ENCODE results near the gene LOC101059915.

The LOC101059915 gene

GRCh38 chrX:71657267-71657666 is 10.1 kb upstream of the LOC101059915 start:
- peaks cover 44% of the 10 kb centered on the region for H3K27me3 Mint-ChIP-seq (ENCODE audit: insufficient read depth, unreplicated experiment)
- no peak overlapping the region for H3K27ac Mint-ChIP-seq (ENCODE audit: low read depth, unreplicated experiment)
- CTCF ChIA-PET, result no interaction called here
- H3K4me3 Mint-ChIP-seq (ENCODE audit: unreplicated experiment), result no peak overlapping the region
- BruUV-seq (replicated peaks), result no TSS peak
- H3K4me1 Mint-ChIP-seq (ENCODE audit: insufficient read depth, unreplicated experiment), result no peaks in the 10 kb centered on the region
- POLR2A ChIA-PET, result no interaction called here
- peaks cover 9% of the 10 kb centered on the region for H3K9me3 Mint-ChIP-seq (ENCODE audit: unreplicated experiment)
- intact Hi-C loops (cut with micrococcal nuclease), result no loop called here
- no peak for TF ChIP-seq CTCF (IDR thresholded peaks at IDR 0.05; ENCODE audit: unreplicated experiment)
- H3K36me3 Mint-ChIP-seq (ENCODE audit: insufficient read depth, unreplicated experiment), result no peaks in the 10 kb centered on the region
- no peak for DNase-seq (ENCODE audit: unreplicated experiment)

GRCh38 chrX:71659342-71659741 is 8.0 kb upstream of the LOC101059915 start:
- peaks cover 9% of the 10 kb centered on the region for H3K9me3 Mint-ChIP-seq (ENCODE audit: unreplicated experiment)

GRCh38 chrX:71659959-71660358 is 7.4 kb upstream of the LOC101059915 start:
- H3K4me1 Mint-ChIP-seq (ENCODE audit: insufficient read depth, unreplicated experiment), result no peaks in the 10 kb centered on the region
- H3K36me3 Mint-ChIP-seq (ENCODE audit: insufficient read depth, unreplicated experiment), result no peaks in the 10 kb centered on the region
- ChIA-PET POLR2A (no interaction called here), CTCF (no interaction called here)
- DNase-seq (ENCODE audit: unreplicated experiment), result no peak
- intact Hi-C loops (cut with micrococcal nuclease), result no loop called here
- no peak for TF ChIP-seq CTCF (IDR thresholded peaks at IDR 0.05; ENCODE audit: unreplicated experiment)
- H3K27me3 Mint-ChIP-seq (ENCODE audit: insufficient read depth, unreplicated experiment), result peaks cover 52% of the 10 kb centered on the region
- no peak overlapping the region for H3K27ac Mint-ChIP-seq (ENCODE audit: low read depth, unreplicated experiment)
- no TSS peak for BruUV-seq (replicated peaks)
- H3K9me3 Mint-ChIP-seq (ENCODE audit: unreplicated experiment), result peaks cover 9% of the 10 kb centered on the region
- no peak overlapping the region for H3K4me3 Mint-ChIP-seq (ENCODE audit: unreplicated experiment)

More at GRCh38 chrX:71659342-71659741, 8.0 kb upstream of the LOC101059915 start:
- Mint-ChIP-seq H3K4me1 (ENCODE audit: insufficient read depth, unreplicated experiment) (no peaks in the 10 kb centered on the region), H3K27ac (ENCODE audit: low read depth, unreplicated experiment) (no peak overlapping the region), H3K4me3 (ENCODE audit: unreplicated experiment) (no peak overlapping the region), H3K27me3 (ENCODE audit: insufficient read depth, unreplicated experiment) (peaks cover 52% of the 10 kb centered on the region), H3K36me3 (ENCODE audit: insufficient read depth, unreplicated experiment) (no peaks in the 10 kb centered on the region)
- intact Hi-C loops (cut with micrococcal nuclease), result no loop called here
- POLR2A ChIA-PET, result no interaction called here
- CTCF ChIA-PET, result no interaction called here
- no peak for TF ChIP-seq CTCF (IDR thresholded peaks at IDR 0.05; ENCODE audit: unreplicated experiment)
- DNase-seq (ENCODE audit: unreplicated experiment), result no peak
- no TSS peak for BruUV-seq (replicated peaks)

GRCh38 chrX:71660562-71661416 is 6.6 kb upstream of the LOC101059915 start:
- TF ChIP-seq CTCF (IDR thresholded peaks at IDR 0.05; ENCODE audit: unreplicated experiment), result no peak
- Mint-ChIP-seq H3K27ac (ENCODE audit: low read depth, unreplicated experiment) (no peak overlapping the region), H3K9me3 (ENCODE audit: unreplicated experiment) (peaks cover 9% of the 10 kb centered on the region), H3K4me1 (ENCODE audit: insufficient read depth, unreplicated experiment) (no peaks in the 10 kb centered on the region), H3K36me3 (ENCODE audit: insufficient read depth, unreplicated experiment) (no peaks in the 10 kb centered on the region), H3K4me3 (ENCODE audit: unreplicated experiment) (no peak overlapping the region), H3K27me3 (ENCODE audit: insufficient read depth, unreplicated experiment) (peaks cover 50% of the 10 kb centered on the region)
- intact Hi-C loops (cut with micrococcal nuclease), result no loop called here
- DNase-seq (ENCODE audit: unreplicated experiment), result no peak
- BruUV-seq (replicated peaks), result no TSS peak
- POLR2A ChIA-PET, result no interaction called here
- CTCF ChIA-PET, result no interaction called here
